Neutrophil (primary cell): ENCODE data around the gene ALOX5.

ENCODE experiments used
- H3K27ac ChIP-seq: fragments of 200-600 bp; sonication (generic); 2 replicates; pipeline ENCODE4 v1.5.1; 2016; ENCODE audit warnings: mild to moderate bottlenecking, moderate library complexity
- H3K27me3 ChIP-seq: fragments of 200-600 bp; sonication (generic); 2 replicates; pipeline ENCODE4 v1.6.0; 2016; ENCODE audit warnings: mild to moderate bottlenecking
- H3K36me3 ChIP-seq: fragments of 200-600 bp; sonication (generic); 2 replicates; pipeline ENCODE4 v1.5.1; 2017
- H3K4me1 ChIP-seq, 2 experiments: fragments of 200-600 bp in 1 of 2; sonication (generic) in 1 of 2; 1 replicate in 1 of 2; 2 replicates in 1 of 2; pipeline versions ENCODE4 v1.5.1 to v1.6.1; 2013 to 2016; ENCODE audit warnings: low read depth in 1 of 2, low read length in 1 of 2, mild to moderate bottlenecking in 1 of 2, moderate library complexity in 1 of 2; ENCODE audit not compliant: control insufficient read depth in 1 of 2, insufficient read depth in 1 of 2
- H3K4me3 ChIP-seq, 2 experiments: fragments of 200-600 bp in 1 of 2; sonication (generic) in 1 of 2; 1 replicate in 1 of 2; 2 replicates in 1 of 2; pipeline ENCODE4 v1.5.1; 2013 to 2016; ENCODE audit warnings: low read depth in 1 of 2, low read length in 1 of 2, mild to moderate bottlenecking in 1 of 2, moderate library complexity in 1 of 2
- H3K9me3 ChIP-seq: fragments of 200-600 bp; sonication (generic); 2 replicates; pipeline ENCODE4 v1.5.1; 2016
- CTCF ChIP-seq: fragments of 200-600 bp; sonication (generic); IDR thresholded peaks from 2 replicates; pipeline ENCODE4 v1.5.1; 2016; ENCODE audit warnings: antibody characterized with exemption

ALOX5 gene

GRCh38 chr10:45375101-45375500 is 1.1 kb downstream of the ALOX5 start:
- peaks cover 63 to 66% of the 10 kb centered on the region in 2 experiments for H3K4me1 ChIP-seq
- no peaks in the 10 kb centered on the region for H3K9me3 ChIP-seq
- peak overlapping the region; percentile 89 for H3K27ac ChIP-seq
- peaks cover 11% of the 10 kb centered on the region for H3K36me3 ChIP-seq
- peak overlapping the region; percentile 90 to 99 for H3K4me3 ChIP-seq
- TF ChIP-seq CTCF = no peak
- H3K27me3 ChIP-seq = peaks cover 34% of the 10 kb centered on the region

GRCh38 chr10:45375716-45376231 is 1.8 kb downstream of the ALOX5 start:
- Histone ChIP-seq H3K27ac (peak overlapping the region; percentile 89), H3K4me1 (peaks cover 69 to 73% of the 10 kb centered on the region in 2 experiments)
- TF ChIP-seq CTCF = no peak

GRCh38 chr10:45376371-45376801 is 2.4 kb downstream of the ALOX5 start:
- peak overlapping the region; percentile 89 for H3K27ac ChIP-seq
- H3K36me3 ChIP-seq = peaks cover 16% of the 10 kb centered on the region
- H3K4me1 ChIP-seq = peaks cover 75 to 79% of the 10 kb centered on the region in 2 experiments
- peak overlapping the region; percentile 90 to 99 for H3K4me3 ChIP-seq
- no peaks in the 10 kb centered on the region for H3K9me3 ChIP-seq
- no peak for TF ChIP-seq CTCF
- H3K27me3 ChIP-seq = peaks cover 21% of the 10 kb centered on the region

More at GRCh38 chr10:45375716-45376231, 1.8 kb downstream of the ALOX5 start:
- peaks cover 11% of the 10 kb centered on the region for H3K36me3 ChIP-seq
- H3K4me3 ChIP-seq = peak overlapping the region; percentile 90 to 99
- peaks cover 28% of the 10 kb centered on the region for H3K27me3 ChIP-seq
- H3K9me3 ChIP-seq = no peaks in the 10 kb centered on the region

- TF ChIP-seq CTCF = no peak
- peak overlapping the region; percentile 90 to 99 for H3K4me3 ChIP-seq
- peaks cover 12% of the 10 kb centered on the region for H3K27me3 ChIP-seq
- H3K9me3 ChIP-seq = no peaks in the 10 kb centered on the region
- peaks cover 25% of the 10 kb centered on the region for H3K36me3 ChIP-seq
- H3K27ac ChIP-seq = peak overlapping the region; percentile 89
- peaks cover 85 to 88% of the 10 kb centered on the region in 2 experiments for H3K4me1 ChIP-seq
Observed at GRCh38 chr10:45377321-45377720, 3.3 kb downstream of the ALOX5 start.

GRCh38 chr10:45377858-45378257 is 3.8 kb downstream of the ALOX5 start:
- H3K27ac ChIP-seq = peak overlapping the region; percentile 89
- H3K4me1 ChIP-seq = peaks cover 90 to 92% of the 10 kb centered on the region in 2 experiments
- peaks cover 30% of the 10 kb centered on the region for H3K36me3 ChIP-seq
- H3K9me3 ChIP-seq = no peaks in the 10 kb centered on the region
- peak overlapping the region; percentile 90 to 99 for H3K4me3 ChIP-seq
- peaks cover 7% of the 10 kb centered on the region for H3K27me3 ChIP-seq
- no peak for TF ChIP-seq CTCF
